Stimulated activated CD4-positive, alpha-beta T cell treated with anti-CD3 and anti-CD28 coated beads, Interleukin-1b, Interleukin-23, amount 100 ng/mL, for 4 hours (primary cell): Measurements from ENCODE around the gene MEF2A.
A peak's percentile ranks its signal among the peaks of the same experiment; 100 is the strongest.

Experiments
- DNase-seq, 2 donors: peaks; one replicate each; pipeline ENCODE4 v3.0.0-alpha.2; 2020; ENCODE audit warnings: low read depth in 2 of 2

Gene MEF2A

GRCh38 chr15:99703603-99704443 lies 138.0 kb downstream of the MEF2A start:
- no peak for DNase-seq

GRCh38 chr15:99704444-99704838 lies 138.7 kb downstream of the MEF2A start:
- DNase-seq, result peak in 1 of 2 donors; percentile 33

- no peak for DNase-seq
Measured at GRCh38 chr15:99706557-99707303, 140.9 kb downstream of the MEF2A start.

- DNase-seq, result peak in 1 of 2 donors; percentile 27
Measured at GRCh38 chr15:99707473-99708270, 141.9 kb downstream of the MEF2A start.

GRCh38 chr15:99708563-99708962 lies 142.8 kb downstream of the MEF2A start:
- no peak for DNase-seq

GRCh38 chr15:99709243-99709986 lies 143.6 kb downstream of the MEF2A start:
- DNase-seq, result no peak

- no peak for DNase-seq
Measured at GRCh38 chr15:99711625-99712024, 145.8 kb downstream of the MEF2A start.

GRCh38 chr15:99712415-99712814 lies 146.6 kb downstream of the MEF2A start:
- no peak for DNase-seq

- no peak for DNase-seq
Measured at GRCh38 chr15:99716540-99717095, 150.8 kb downstream of the MEF2A start.

GRCh38 chr15:99717161-99718009 lies 151.6 kb downstream of the MEF2A start:
- DNase-seq, result no peak

GRCh38 chr15:99718421-99718820 lies 152.6 kb downstream of the MEF2A start:
- DNase-seq, result no peak

GRCh38 chr15:99719096-99719541 lies 153.3 kb downstream of the MEF2A start:
- no peak for DNase-seq

GRCh38 chr15:99720533-99720932 lies 154.7 kb downstream of the MEF2A start:
- no peak for DNase-seq

- no peak for DNase-seq
Measured at GRCh38 chr15:99721104-99721778, 155.5 kb downstream of the MEF2A start.

- DNase-seq, result no peak
Measured at GRCh38 chr15:99721896-99722295, 156.1 kb downstream of the MEF2A start.

GRCh38 chr15:99722406-99722805 lies 156.6 kb downstream of the MEF2A start:
- DNase-seq, result no peak

GRCh38 chr15:99726333-99726732 lies 160.5 kb downstream of the MEF2A start:
- no peak for DNase-seq

- DNase-seq, result no peak
Measured at GRCh38 chr15:99727330-99727729, 161.5 kb downstream of the MEF2A start.

- no peak for DNase-seq
Measured at GRCh38 chr15:99727733-99728132, 161.9 kb downstream of the MEF2A start.

GRCh38 chr15:99728916-99729315 lies 163.1 kb downstream of the MEF2A start:
- no peak for DNase-seq
